Left lung (tissue), 10 donors: ENCODE measurements around the gene CAPN2. TPM values are rescaled to one million over a fixed set of nuclear protein-coding genes. Genes with fewer than 3 reads are reported as not detected.
A peak's percentile ranks its signal among the peaks of the same experiment; 100 is the strongest.

Experiments
- ATAC-seq: fragments of 200-7000 bp; cut with Tn5 transposase; one replicate; pipeline ENCODE4 v1.9.1; 2020; ENCODE audit warnings: moderate library complexity
- DNase-seq, 4 donors: peaks; one replicate each; pipeline ENCODE4 v3.0.0-alpha.2; 2013 to 2020
- H3K27ac ChIP-seq, 2 donors: fragments of 200-600 bp; sonication (generic) in 1 of 2; one replicate each; pipeline versions ENCODE4 v1.5.0 to v1.8.0; 2020 to 2021
- H3K27me3 ChIP-seq, 2 donors: fragments of 200-600 bp; sonication (generic) in 1 of 2; one replicate each; pipeline versions ENCODE4 v1.5.0 to v1.8.0; 2020 to 2021
- H3K36me3 ChIP-seq, 2 donors: fragments of 200-600 bp; sonication (generic) in 1 of 2; one replicate each; pipeline versions ENCODE4 v1.5.0 to v1.8.0; 2020 to 2021
- H3K4me1 ChIP-seq, 2 donors: fragments of 200-600 bp; one replicate each; pipeline ENCODE4 v1.8.0; 2021
- H3K4me3 ChIP-seq, 2 donors: fragments of 200-600 bp; sonication (generic) in 1 of 2; one replicate each; pipeline versions ENCODE4 v1.5.0 to v1.8.0; 2020 to 2021; ENCODE audit warnings: mild to moderate bottlenecking in 1 of 2
- H3K9me3 ChIP-seq, 2 donors: fragments of 200-600 bp; sonication (generic) in 1 of 2; one replicate each; pipeline versions ENCODE4 v1.5.0 to v1.8.0; 2020 to 2021
- CTCF ChIP-seq, 2 donors: fragments of 200-600 bp; sonication (generic) in 1 of 2; IDR thresholded peaks; one replicate each; pipeline versions ENCODE4 v1.5.0 to v1.8.0; 2021; ENCODE audit warnings: antibody characterized with exemption in 2 of 2
- intact Hi-C, 2 donors: fragments of 100-400 bp; cut with DNase I; formaldehyde crosslinking; loops; one replicate each; pipeline versions ENCODE4 v1.11.2 to v1.14.2; 2022
- polyA plus RNA-seq, 6 donors: library from polyadenylated mRNA; unstranded; fragments of 120-200 nt; gene quantifications; one replicate each; pipeline ENCODE4 v1.2.1, GENCODE V29; 2013; ENCODE audit not compliant: insufficient read length in 6 of 6
- total RNA-seq, 2 donors: library from RNA; stranded (reverse); fragmentation: NEBNext Ultra II Directional; extraction: Animal tissue kit (Norgen Biotek cat#: 25700); gene quantifications; one replicate each; pipeline ENCODE4 v1.2.1, GENCODE V29; 2021
- donor health status: DM: no; HTN: yes; CAD: no.
- donor health status: DM: no; HTN: no; CAD: no.

Gene CAPN2
- total and polyA plus RNA-seq, 8 donors: 139 to 434 (median 163) TPM

- Histone ChIP-seq H3K9me3 (no peaks in the 10 kb centered on the region), H3K36me3 (no peaks in the 10 kb centered on the region), H3K27ac (peak overlapping the region; percentile 84 to 88), H3K4me1 (peaks cover 14 to 55% of the 10 kb centered on the region in 2 donors), H3K4me3 (no peak overlapping the region), H3K27me3 (no peaks in the 10 kb centered on the region)
- no peak for TF ChIP-seq CTCF (IDR thresholded peaks at IDR 0.05)
- intact Hi-C loops: no loop called here
- ATAC-seq: peak; percentile 84
- DNase-seq: peak in 2 of 4 donors; percentile 49 to 81
These were observed 4.9 kb upstream of the CAPN2 start for GRCh38 chr1:223707256-223708000.

- H3K36me3 ChIP-seq: no peaks in the 10 kb centered on the region
- H3K4me3 ChIP-seq: no peak overlapping the region
- no peak for DNase-seq
- no peaks in the 10 kb centered on the region for H3K9me3 ChIP-seq
- intact Hi-C loops: no loop called here
- peak overlapping the region; percentile 84 to 88 for H3K27ac ChIP-seq
- TF ChIP-seq CTCF (IDR thresholded peaks at IDR 0.05): peak in 1 of 2 donors; percentile 18
- H3K27me3 ChIP-seq: no peaks in the 10 kb centered on the region
- ATAC-seq: peak; percentile 31
- peaks cover 14 to 52% of the 10 kb centered on the region in 2 donors for H3K4me1 ChIP-seq
These were observed 4.4 kb upstream of the CAPN2 start for GRCh38 chr1:223708001-223708359.

- intact Hi-C loops: no loop called here
- no peak for ATAC-seq
These were observed 3.6 kb upstream of the CAPN2 start for GRCh38 chr1:223708651-223709268.

GRCh38 chr1:223709598-223709997 is 2.7 kb upstream of the CAPN2 start:
- H3K27me3 ChIP-seq: no peaks in the 10 kb centered on the region
- ATAC-seq (no peak), DNase-seq (no peak)
- H3K4me3 ChIP-seq: no peak overlapping the region
- intact Hi-C loops: no loop called here
- TF ChIP-seq CTCF (IDR thresholded peaks at IDR 0.05): peak in 1 of 2 donors; percentile 21
- no peaks in the 10 kb centered on the region for H3K9me3 ChIP-seq
- peaks cover 22 to 62% of the 10 kb centered on the region in 2 donors for H3K4me1 ChIP-seq
- no peaks in the 10 kb centered on the region for H3K36me3 ChIP-seq
- H3K27ac ChIP-seq: no peak overlapping the region

More at GRCh38 chr1:223708651-223709268, 3.6 kb upstream of the CAPN2 start:
- Histone ChIP-seq H3K27ac (peak overlapping the region; percentile 84 to 88), H3K9me3 (no peaks in the 10 kb centered on the region), H3K36me3 (no peaks in the 10 kb centered on the region), H3K4me3 (no peak overlapping the region), H3K4me1 (peaks cover 14 to 59% of the 10 kb centered on the region in 2 donors), H3K27me3 (no peaks in the 10 kb centered on the region)
- no peak for TF ChIP-seq CTCF (IDR thresholded peaks at IDR 0.05)
- no peak for DNase-seq
